Stimulated activated CD8-positive, alpha-beta memory T cell treated with anti-CD3 and anti-CD28 coated beads, Interleukin-7, amount 100 ng/mL, for 1 hour (primary cell): ENCODE results near the gene UMOD.

Experiments used
- DNase-seq, 2 donors: peaks; one replicate each; pipeline ENCODE4 v3.0.0-alpha.2; 2020; ENCODE audit warnings: low read depth in 2 of 2

Gene UMOD

GRCh38 chr16:20364051-20364450 lies 11.5 kb upstream of the UMOD start:
- no peak for DNase-seq

- no peak for DNase-seq
These were observed 10.7 kb upstream of the UMOD start for GRCh38 chr16:20363191-20363590.

GRCh38 chr16:20359997-20360396 lies 7.5 kb upstream of the UMOD start:
- no peak for DNase-seq

GRCh38 chr16:20355114-20355782 lies 2.7 kb upstream of the UMOD start:
- DNase-seq, result no peak

- DNase-seq, result no peak
These were observed 864 bp upstream of the UMOD start for GRCh38 chr16:20353379-20353778.

- DNase-seq, result no peak
These were observed 2.9 kb downstream of the UMOD start for GRCh38 chr16:20349615-20350014.

GRCh38 chr16:20348365-20349185 lies 3.9 kb downstream of the UMOD start:
- no peak for DNase-seq

- no peak for DNase-seq
These were observed 4.7 kb downstream of the UMOD start for GRCh38 chr16:20347666-20348364.

GRCh38 chr16:20344611-20345010 lies 7.9 kb downstream of the UMOD start:
- no peak for DNase-seq

GRCh38 chr16:20339744-20340143 lies 12.8 kb downstream of the UMOD start:
- DNase-seq, result no peak

GRCh38 chr16:20336955-20337354 lies 15.6 kb downstream of the UMOD start:
- DNase-seq, result no peak

- DNase-seq, result no peak
These were observed 18.1 kb downstream of the UMOD start for GRCh38 chr16:20334396-20334795.

- no peak for DNase-seq
These were observed 19.4 kb downstream of the UMOD start for GRCh38 chr16:20333120-20333519.

GRCh38 chr16:20332411-20332810 lies 20.1 kb downstream of the UMOD start:
- no peak for DNase-seq

GRCh38 chr16:20331635-20332034 lies 20.9 kb downstream of the UMOD start:
- no peak for DNase-seq

- no peak for DNase-seq
These were observed 22.9 kb downstream of the UMOD start for GRCh38 chr16:20329392-20330138.

- no peak for DNase-seq
These were observed 25.0 kb downstream of the UMOD start, which contains the start of gene GP2 for GRCh38 chr16:20327444-20328041. Gene GP2, minus strand, starts transcription at chr16:20327513. Its CDS starts 1,082 bp downstream, at chr16:20326431.

- DNase-seq, result no peak
These were observed 26.2 kb downstream of the UMOD start for GRCh38 chr16:20326321-20326720.

GRCh38 chr16:20325005-20325404 lies 27.5 kb downstream of the UMOD start:
- DNase-seq, result no peak

GRCh38 chr16:20323591-20324117 lies 28.9 kb downstream of the UMOD start:
- no peak for DNase-seq

GRCh38 chr16:20322696-20323095 lies 29.8 kb downstream of the UMOD start:
- DNase-seq, result no peak
